Liver (tissue), 9 donors: ENCODE data around the gene SPTB. TPM values are rescaled to one million over a fixed set of nuclear protein-coding genes. Genes with fewer than 3 reads are reported as not detected.

Experiments used
- DNase-seq: peaks from one replicate; pipeline ENCODE4 v3.0.0-alpha.2; 2017; ENCODE audit warnings: low spot score
- H3K27ac ChIP-seq, 2 donors: one replicate each; pipeline ENCODE4 v1.7.0; 2013; ENCODE audit warnings: inconsistent platforms in 2 of 2, low read length in 2 of 2, control low read depth in 1 of 2, low read depth in 1 of 2, mild to moderate bottlenecking in 1 of 2
- H3K27me3 ChIP-seq, 4 donors: one replicate each; pipeline versions ENCODE4 v1.6.1 to v1.7.0; 2013; ENCODE audit warnings: low read length in 3 of 4, inconsistent platforms in 1 of 4, mild to moderate bottlenecking in 1 of 4, moderate library complexity in 1 of 4; ENCODE audit not compliant: control insufficient read depth in 4 of 4, insufficient read depth in 4 of 4
- H3K36me3 ChIP-seq, 4 donors: one replicate each; pipeline versions ENCODE4 v1.6.1 to v1.7.0; 2013; ENCODE audit warnings: low read length in 3 of 4, mild to moderate bottlenecking in 3 of 4, low read depth in 1 of 4, moderate library complexity in 1 of 4; ENCODE audit not compliant: control insufficient read depth in 4 of 4, insufficient read depth in 3 of 4
- H3K4me1 ChIP-seq, 4 donors: one replicate each; pipeline versions ENCODE4 v1.6.1 to v1.7.0; 2013; ENCODE audit warnings: low read length in 3 of 4, mild to moderate bottlenecking in 3 of 4, moderate library complexity in 1 of 4; ENCODE audit not compliant: control insufficient read depth in 4 of 4, insufficient read depth in 4 of 4
- H3K4me3 ChIP-seq, 3 donors: one replicate each; pipeline versions ENCODE4 v1.6.1 to v1.7.0; 2013; ENCODE audit warnings: low read length in 3 of 3, control low read depth in 1 of 3, low read depth in 1 of 3, mild to moderate bottlenecking in 1 of 3
- H3K9ac ChIP-seq, 2 donors: one replicate each; pipeline ENCODE4 v1.7.0; 2013; ENCODE audit warnings: low read length in 2 of 2, mild to moderate bottlenecking in 2 of 2, moderate library complexity in 2 of 2, control low read depth in 1 of 2, low read depth in 1 of 2
- H3K9me3 ChIP-seq, 4 donors: one replicate each; pipeline versions ENCODE4 v1.6.1 to v1.7.0; 2013; ENCODE audit warnings: low read length in 3 of 4; ENCODE audit not compliant: control insufficient read depth in 4 of 4
- ATF3 ChIP-seq: IDR thresholded peaks from 2 replicates; pipeline ENCODE4 v1.6.1; 2016; ENCODE audit warnings: antibody characterized with exemption
- CTCF ChIP-seq: fragments of 150-350 bp; IDR thresholded peaks from 2 replicates; pipeline ENCODE4 v1.5.1; 2017; ENCODE audit warnings: improper control_type of control experiment, low read depth, low read length; ENCODE audit not compliant: missing input control
- EGR1 ChIP-seq, 2 donors: IDR thresholded peaks; 2 replicates each; pipeline ENCODE4 v1.6.1; 2016 to 2018; ENCODE audit warnings: antibody characterized with exemption in 2 of 2, low read depth in 2 of 2
- FOXA1 ChIP-seq: IDR thresholded peaks from 2 replicates; pipeline ENCODE4 v1.6.1; 2016; ENCODE audit warnings: antibody characterized with exemption
- GABPA ChIP-seq, 2 donors: IDR thresholded peaks in 1 of 2; conservative IDR thresholded peaks in 1 of 2; 2 replicates each; pipeline ENCODE4 v1.6.1; 2016; ENCODE audit warnings: antibody characterized with exemption in 2 of 2, mild to moderate bottlenecking in 1 of 2, moderate library complexity in 1 of 2
- HNF4A ChIP-seq, 2 donors: conservative IDR thresholded peaks; 2 replicates each; pipeline ENCODE4 v1.6.1; 2016; ENCODE audit warnings: antibody characterized with exemption in 2 of 2, mild to moderate bottlenecking in 2 of 2
- HNF4G ChIP-seq: IDR thresholded peaks from 2 replicates; pipeline ENCODE4 v1.6.1; 2016; ENCODE audit warnings: antibody characterized with exemption
- JUND ChIP-seq, 2 donors: IDR thresholded peaks; 2 replicates each; pipeline ENCODE4 v1.6.1; 2016; ENCODE audit warnings: antibody characterized with exemption in 2 of 2
- NR2F2 ChIP-seq: IDR thresholded peaks from 2 replicates; pipeline ENCODE4 v1.6.1; 2016; ENCODE audit warnings: antibody characterized with exemption
- RAD21 ChIP-seq, 2 donors: IDR thresholded peaks; 2 replicates each; pipeline ENCODE4 v1.6.1; 2016; ENCODE audit warnings: antibody characterized with exemption in 2 of 2, mild to moderate bottlenecking in 2 of 2
- REST ChIP-seq: IDR thresholded peaks from 2 replicates; pipeline ENCODE4 v1.6.1; 2016; ENCODE audit warnings: antibody characterized with exemption, mild to moderate bottlenecking
- SP1 ChIP-seq: IDR thresholded peaks from 2 replicates; pipeline ENCODE4 v1.6.1; 2018; ENCODE audit warnings: antibody characterized with exemption, mild to moderate bottlenecking
- YY1 ChIP-seq: IDR thresholded peaks from 2 replicates; pipeline ENCODE4 v1.6.1; 2016; ENCODE audit warnings: antibody characterized with exemption, mild to moderate bottlenecking
- WGBS: extraction: QIAGEN DNeasy Blood & Tissue Kit; methylation state at CpG from one replicate; pipeline ENCODE4 v1.1.7; 2013; 5-methylcytosine and 5-hydroxymethylcytosine counted together
- polyA plus RNA-seq, 2 donors: library from polyadenylated mRNA; stranded (reverse) in 1 of 2; unstranded in 1 of 2; fragments of 200-250 nt in 1 of 2; fragments of >200 nt in 1 of 2; fragmentation: Nextera tagmentation in 1 of 2; extraction: Ambion mirVana in 1 of 2; gene quantifications; one replicate each; pipeline versions ENCODE4 v1.2.1 to v1.2.3, GENCODE V29; 2013 to 2015
- total RNA-seq, 2 donors: library from RNA; depleted of rRNA; stranded (reverse); fragments of >200 nt; gene quantifications; one replicate each; pipeline ENCODE4 v1.2.3, GENCODE V29; 2014
- TF ChIP-seq, protein P1 (sequence below): IDR thresholded peaks from 2 replicates; pipeline ENCODE4 v1.6.1; 2016; ENCODE audit warnings: antibody characterized with exemption
- TF ChIP-seq, protein P2 (sequence below): IDR thresholded peaks from 2 replicates; pipeline ENCODE4 v1.6.1; 2016; ENCODE audit warnings: antibody characterized with exemption
- donor health status: healthy.
- donor health status: healthy.
- donor health status: healthy.
- donor health status: healthy.
- donor health status: healthy.

Gene SPTB
- total and polyA plus RNA-seq, 4 donors = 0.12 to 332 (median 0.26) TPM

DNA sequence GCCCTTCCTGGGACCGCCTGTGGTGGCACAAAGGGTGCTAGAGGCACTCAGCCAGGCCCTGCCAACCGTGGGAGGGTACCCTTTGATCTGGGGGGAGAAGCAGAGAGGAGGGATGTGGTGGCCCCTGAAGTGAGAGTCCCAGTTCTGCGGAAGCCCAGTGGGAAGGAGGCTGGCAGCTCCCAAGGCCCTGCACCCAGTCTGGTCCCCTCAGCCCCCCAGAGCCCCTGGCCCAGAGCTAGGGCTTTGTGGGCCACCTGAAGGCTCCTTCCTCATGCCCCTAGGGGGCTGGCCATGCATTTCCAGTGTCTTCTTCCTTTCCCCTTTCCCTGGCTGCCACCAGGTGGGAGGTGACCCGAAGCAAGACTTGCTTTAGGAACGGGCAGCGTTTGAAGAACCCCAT lies 131.2 kb downstream of the SPTB start:
- Histone ChIP-seq H3K27ac (no peak overlapping the region), H3K4me1 (peaks cover 0 to 4% (median 0%) of the 10 kb centered on the region in 4 donors), H3K9ac (no peak overlapping the region), H3K27me3 (no peaks in the 10 kb centered on the region), H3K36me3 (peaks cover 6 to 12% (median 7%) of the 10 kb centered on the region in 4 donors), H3K9me3 (no peaks in the 10 kb centered on the region), H3K4me3 (no peak overlapping the region)
- TF ChIP-seq SP1 (no peak), NR2F2 (no peak), CTCF (no peak), HNF4G (no peak), ATF3 (no peak), FOXA1 (no peak), EGR1 (IDR thresholded peaks at IDR 0.05; ENCODE audit: low read depth in 2 of 2) (no peak), HNF4A (conservative IDR thresholded peaks at IDR 0.05) (no peak), JUND (IDR thresholded peaks at IDR 0.05) (no peak), GABPA (IDR thresholded peaks at IDR 0.05 in 1 of 2, conservative IDR thresholded peaks at IDR 0.05 in 1 of 2) (no peak), REST (no peak), YY1 (no peak), RAD21 (IDR thresholded peaks at IDR 0.05) (no peak)
- TF ChIP-seq, protein P1, sequence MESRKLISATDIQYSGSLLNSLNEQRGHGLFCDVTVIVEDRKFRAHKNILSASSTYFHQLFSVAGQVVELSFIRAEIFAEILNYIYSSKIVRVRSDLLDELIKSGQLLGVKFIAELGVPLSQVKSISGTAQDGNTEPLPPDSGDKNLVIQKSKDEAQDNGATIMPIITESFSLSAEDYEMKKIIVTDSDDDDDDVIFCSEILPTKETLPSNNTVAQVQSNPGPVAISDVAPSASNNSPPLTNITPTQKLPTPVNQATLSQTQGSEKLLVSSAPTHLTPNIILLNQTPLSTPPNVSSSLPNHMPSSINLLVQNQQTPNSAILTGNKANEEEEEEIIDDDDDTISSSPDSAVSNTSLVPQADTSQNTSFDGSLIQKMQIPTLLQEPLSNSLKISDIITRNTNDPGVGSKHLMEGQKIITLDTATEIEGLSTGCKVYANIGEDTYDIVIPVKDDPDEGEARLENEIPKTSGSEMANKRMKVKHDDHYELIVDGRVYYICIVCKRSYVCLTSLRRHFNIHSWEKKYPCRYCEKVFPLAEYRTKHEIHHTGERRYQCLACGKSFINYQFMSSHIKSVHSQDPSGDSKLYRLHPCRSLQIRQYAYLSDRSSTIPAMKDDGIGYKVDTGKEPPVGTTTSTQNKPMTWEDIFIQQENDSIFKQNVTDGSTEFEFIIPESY = no peak
- TF ChIP-seq, protein P2, sequence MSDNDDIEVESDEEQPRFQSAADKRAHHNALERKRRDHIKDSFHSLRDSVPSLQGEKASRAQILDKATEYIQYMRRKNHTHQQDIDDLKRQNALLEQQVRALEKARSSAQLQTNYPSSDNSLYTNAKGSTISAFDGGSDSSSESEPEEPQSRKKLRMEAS = no peak
- DNase-seq = no peak
- 92% methylated on average over 6 of the region's 6 CpGs for WGBS

GRCh38 chr14:64747327-64747726 lies 132.4 kb downstream of the SPTB start:
- H3K36me3 ChIP-seq = peaks cover 8 to 23% (median 11%) of the 10 kb centered on the region in 4 donors
- no peaks in the 10 kb centered on the region for H3K9me3 ChIP-seq
- H3K27me3 ChIP-seq = no peaks in the 10 kb centered on the region
- no peak overlapping the region for H3K9ac ChIP-seq
- H3K4me1 ChIP-seq = peaks cover 0 to 8% (median 0%) of the 10 kb centered on the region in 4 donors
- no peak for DNase-seq
- H3K4me3 ChIP-seq = no peak overlapping the region
- H3K27ac ChIP-seq = no peak overlapping the region
- 89% methylated on average over 5 of the region's 5 CpGs for WGBS
- TF ChIP-seq REST = no peak
- TF ChIP-seq RAD21 (IDR thresholded peaks at IDR 0.05) = no peak
- no peak for TF ChIP-seq HNF4G
- TF ChIP-seq, protein P2 = no peak
- TF ChIP-seq FOXA1 = no peak
- no peak for TF ChIP-seq GABPA (IDR thresholded peaks at IDR 0.05 in 1 of 2, conservative IDR thresholded peaks at IDR 0.05 in 1 of 2)
- no peak for TF ChIP-seq CTCF
